Psoas muscle (tissue), 8 donors: ENCODE data around the gene MCTS1. TPM values are rescaled to one million over a fixed set of nuclear protein-coding genes. Genes with fewer than 3 reads are reported as not detected.

Source experiments
- ATAC-seq, 4 donors: fragments of 200-7000 bp; cut with Tn5 transposase; one replicate each; pipeline ENCODE4 v1.9.1; 2020; ENCODE audit warnings: moderate library complexity in 3 of 4, mild to moderate bottlenecking in 2 of 4
- DNase-seq, 2 donors: peaks; one replicate each; pipeline ENCODE4 v3.0.0-alpha.2; 2020
- H3K27ac ChIP-seq: fragments of 200-600 bp; one replicate; pipeline ENCODE4 v1.8.0; 2022
- H3K27me3 ChIP-seq, 3 donors: fragments of 200-600 bp in 1 of 3; one replicate each; pipeline versions ENCODE4 v1.6.1 to v1.8.0; 2013 to 2022; ENCODE audit warnings: low read length in 2 of 3, mild to moderate bottlenecking in 2 of 3, moderate library complexity in 1 of 3; ENCODE audit not compliant: insufficient read depth in 3 of 3
- H3K36me3 ChIP-seq, 2 donors: fragments of 200-600 bp in 1 of 2; one replicate each; pipeline versions ENCODE4 v1.6.1 to v1.8.0; 2013 to 2022; ENCODE audit warnings: low read depth in 1 of 2, mild to moderate bottlenecking in 1 of 2, moderate library complexity in 1 of 2; ENCODE audit not compliant: insufficient read depth in 1 of 2
- H3K4me1 ChIP-seq: fragments of 200-600 bp; one replicate; pipeline ENCODE4 v1.8.0; 2022
- H3K4me3 ChIP-seq: fragments of 200-600 bp; one replicate; pipeline ENCODE4 v1.8.0; 2022; ENCODE audit warnings: mild to moderate bottlenecking
- H3K9me3 ChIP-seq: fragments of 200-600 bp; one replicate; pipeline ENCODE4 v1.8.0; 2022
- WGBS, 3 donors: extraction: QIAGEN DNeasy Blood & Tissue Kit; methylation state at CpG; one replicate each; pipeline versions ENCODE4 v1.1.6 to v1.1.7; 2013; 5-methylcytosine and 5-hydroxymethylcytosine counted together
- intact Hi-C, 2 donors: fragments of 100-400 bp; cut with DNase I; formaldehyde crosslinking; loops; one replicate each; pipeline versions ENCODE4 v1.11.0 to v1.14.2; 2022
- long read RNA-seq, 2 donors: library from polyadenylated mRNA; unstranded; transcript quantifications; one replicate each; pipeline ENCODE4 v2.0.0, GENCODE V29; 2021
- polyA plus RNA-seq, 3 donors: library from polyadenylated mRNA; stranded (reverse); fragments of 200-250 nt; gene quantifications; one replicate each; pipeline ENCODE4 v1.2.3, GENCODE V29; 2013
- total RNA-seq, 4 donors: library from RNA; stranded (reverse); fragmentation: NEBNext Ultra II Directional in 2 of 4; extraction: Animal tissue kit (Norgen Biotek cat#: 25700) in 2 of 4; gene quantifications; one replicate each; pipeline versions ENCODE4 v1.2.1 to v1.2.4, GENCODE V29; 2021 to 2023
- TF ChIP-seq, protein P1 (sequence below): fragments of 200-600 bp; IDR thresholded peaks from one replicate; pipeline ENCODE4 v1.8.0; 2022; ENCODE audit warnings: antibody characterized with exemption
- donor health status: healthy with polysubstance abuse.
- donor health status: DM: no; HTN: no; CAD: no; lungs with moderate emphysema.
- donor health status: Bipolar disorder and iron deficiency.
- donor health status: healthy.
- donor health status: DM: yes; HTN: yes; CAD: no.
- donor health status: DM: no; HTN: no; CAD: no.
- donor health status: DM: no; HTN: no; CAD: no.
- donor health status: DM: yes; HTN: yes; CAD: no.

MCTS1 gene, protein sequence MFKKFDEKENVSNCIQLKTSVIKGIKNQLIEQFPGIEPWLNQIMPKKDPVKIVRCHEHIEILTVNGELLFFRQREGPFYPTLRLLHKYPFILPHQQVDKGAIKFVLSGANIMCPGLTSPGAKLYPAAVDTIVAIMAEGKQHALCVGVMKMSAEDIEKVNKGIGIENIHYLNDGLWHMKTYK
- total RNA-seq (10 to 100 TPM; 23.0 to 34.6 (median 27.7) TPM), polyA plus RNA-seq (10 to 100 TPM; 26.7 to 54.3 (median 29.5) TPM)
- long read RNA-seq, donor 1, transcript MCTS1-202 (6 exons, 1,018 nt) = major isoform, 5 of 7 reads
- long read RNA-seq, donor 1, partial matches to known transcripts = 0 of 7 reads
- long read RNA-seq, donor 1, other reads (novel, unspliced or antisense) = 2 of 7 reads
- long read RNA-seq, donor 2, transcript MCTS1-202 (6 exons, 1,018 nt) = major isoform, 14 of 20 reads
- long read RNA-seq, donor 2, partial matches to known transcripts = 0 of 20 reads
- long read RNA-seq, donor 2, other reads (novel, unspliced or antisense) = 5 of 20 reads

DNA sequence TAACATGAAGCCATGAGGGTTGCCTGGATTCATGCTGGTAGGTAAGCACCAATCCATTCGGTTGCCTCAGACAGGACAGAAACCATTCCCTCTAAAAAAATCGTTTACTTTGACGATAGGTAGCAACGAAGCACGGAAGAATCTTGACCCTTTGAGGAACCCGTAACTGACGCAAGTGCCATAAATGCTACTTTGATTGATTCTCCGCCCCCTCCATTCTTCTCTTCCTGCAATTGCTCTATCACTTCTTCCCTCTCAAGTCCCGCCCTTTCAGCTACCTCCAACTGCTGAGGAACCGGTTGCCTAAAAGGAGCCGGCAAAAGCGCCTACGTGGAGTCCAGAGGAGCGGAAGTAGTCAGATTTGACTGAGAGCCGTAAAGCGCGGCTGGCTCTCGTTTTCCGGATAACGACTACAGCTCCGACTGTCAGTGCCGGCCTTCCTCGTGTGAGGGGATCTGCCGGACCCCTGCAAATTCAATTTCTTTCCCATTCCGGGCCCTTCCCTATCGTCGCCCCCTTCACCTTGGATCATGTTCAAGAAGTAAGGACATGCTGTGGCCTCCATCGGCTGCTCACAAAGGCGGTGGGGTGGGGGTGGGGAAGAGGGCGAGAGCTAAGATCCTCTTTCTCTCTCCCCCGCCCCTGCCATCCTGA is at the start of gene MCTS1:
TSS of gene MCTS1 (plus strand) at position 395 of the 654 bp plus-strand sequence. CDS start at position 531, 136 bp downstream.
- DNase-seq (peak; percentile 77 to 89), ATAC-seq (peak; percentile 89 to 97 (median 96))
- Histone ChIP-seq H3K36me3 (peaks cover 0 to 7% of the 10 kb centered on the region in 2 donors), H3K4me3 (peak within 1 kb of the TSS; percentile 70), H3K27me3 (no peaks in the 10 kb centered on the region), H3K4me1 (no peaks in the 10 kb centered on the region), H3K9me3 (no peaks in the 10 kb centered on the region), H3K27ac (peak within 1 kb of the TSS; percentile 86)
- intact Hi-C loops = loop anchor here (1.0 to 2.0 kb wide), 2 partner anchors 43 kb away; partner anchors contain the start of gene CUL4B (in 1 of the 2)
- TF ChIP-seq, protein P1, sequence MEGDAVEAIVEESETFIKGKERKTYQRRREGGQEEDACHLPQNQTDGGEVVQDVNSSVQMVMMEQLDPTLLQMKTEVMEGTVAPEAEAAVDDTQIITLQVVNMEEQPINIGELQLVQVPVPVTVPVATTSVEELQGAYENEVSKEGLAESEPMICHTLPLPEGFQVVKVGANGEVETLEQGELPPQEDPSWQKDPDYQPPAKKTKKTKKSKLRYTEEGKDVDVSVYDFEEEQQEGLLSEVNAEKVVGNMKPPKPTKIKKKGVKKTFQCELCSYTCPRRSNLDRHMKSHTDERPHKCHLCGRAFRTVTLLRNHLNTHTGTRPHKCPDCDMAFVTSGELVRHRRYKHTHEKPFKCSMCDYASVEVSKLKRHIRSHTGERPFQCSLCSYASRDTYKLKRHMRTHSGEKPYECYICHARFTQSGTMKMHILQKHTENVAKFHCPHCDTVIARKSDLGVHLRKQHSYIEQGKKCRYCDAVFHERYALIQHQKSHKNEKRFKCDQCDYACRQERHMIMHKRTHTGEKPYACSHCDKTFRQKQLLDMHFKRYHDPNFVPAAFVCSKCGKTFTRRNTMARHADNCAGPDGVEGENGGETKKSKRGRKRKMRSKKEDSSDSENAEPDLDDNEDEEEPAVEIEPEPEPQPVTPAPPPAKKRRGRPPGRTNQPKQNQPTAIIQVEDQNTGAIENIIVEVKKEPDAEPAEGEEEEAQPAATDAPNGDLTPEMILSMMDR = no peak
- WGBS, 3 donors = 0 to 31% (median 1%) methylated on average over 25 to 31 of the region's 31 CpGs

DNA sequence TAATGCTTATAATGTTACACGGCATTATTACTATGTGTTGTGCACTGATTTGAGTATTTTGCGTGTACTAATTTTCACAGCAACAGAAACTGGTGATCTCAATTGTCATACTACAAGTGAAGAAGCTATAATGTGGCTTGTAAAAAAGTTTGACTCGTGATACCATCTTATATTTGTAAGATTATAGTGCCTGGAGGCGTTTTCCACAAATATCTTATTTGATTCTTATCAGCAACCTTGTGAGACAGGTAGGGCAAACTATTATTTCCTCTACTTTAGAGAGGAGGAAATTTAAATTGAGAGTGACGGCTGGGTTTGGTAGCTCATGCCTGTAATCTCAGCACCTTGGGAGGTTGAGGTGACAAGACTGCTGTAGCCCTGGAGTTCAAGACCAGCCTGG is 47.6 kb upstream of the MCTS1 start:
- Histone ChIP-seq H3K4me1 (peaks cover 7% of the 10 kb centered on the region), H3K27ac (no peak overlapping the region), H3K9me3 (no peaks in the 10 kb centered on the region), H3K27me3 (no peaks in the 10 kb centered on the region), H3K4me3 (no peak overlapping the region), H3K36me3 (peaks cover 0 to 11% of the 10 kb centered on the region in 2 donors)
- intact Hi-C loops = no loop called here
- TF ChIP-seq, protein P1 = no peak
- ATAC-seq (no peak), DNase-seq (no peak)
- 82 to 95% (median 94%) methylated on average over 5 of the region's 5 CpGs for WGBS, 3 donors

DNA sequence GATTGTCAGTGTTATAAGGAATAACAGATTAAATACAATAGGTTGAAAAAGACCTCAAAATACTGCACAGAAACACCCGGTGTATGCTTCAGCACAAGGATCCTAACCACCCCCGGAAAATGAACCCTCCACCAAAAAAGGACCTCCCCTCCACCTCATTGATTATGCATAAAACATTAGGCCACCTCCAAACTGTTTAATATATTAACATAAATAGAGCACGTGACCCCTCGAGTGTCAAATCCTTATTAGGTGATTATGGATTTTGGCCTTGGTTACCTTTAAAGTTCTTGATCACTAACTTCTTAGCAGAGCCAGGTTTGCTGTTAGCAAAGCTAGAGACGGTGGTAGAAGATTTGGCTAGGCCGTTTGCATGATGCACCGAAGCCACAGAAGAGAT is 44.1 kb upstream of the MCTS1 start:
- H3K4me3 ChIP-seq = peak overlapping the region; percentile 68
- H3K27ac ChIP-seq = peak overlapping the region; percentile 94
- no peaks in the 10 kb centered on the region for H3K27me3 ChIP-seq
- intact Hi-C loops = loop anchor here (2.0 kb wide), 2 partner anchors 45 to 71 kb away; partner anchors contain the start of genes C1GALT1C1 (in 1 of the 2) and MCTS1 (in 1 of the 2)
- peaks cover 15% of the 10 kb centered on the region for H3K4me1 ChIP-seq
- TF ChIP-seq, protein P1 = no peak
- no peaks in the 10 kb centered on the region for H3K9me3 ChIP-seq
- ATAC-seq (no peak), DNase-seq (no peak)
- H3K36me3 ChIP-seq = peaks cover 0 to 11% of the 10 kb centered on the region in 2 donors
- WGBS, 3 donors = 0 to 39% (median 0%) methylated on average over 7 of the region's 7 CpGs

DNA sequence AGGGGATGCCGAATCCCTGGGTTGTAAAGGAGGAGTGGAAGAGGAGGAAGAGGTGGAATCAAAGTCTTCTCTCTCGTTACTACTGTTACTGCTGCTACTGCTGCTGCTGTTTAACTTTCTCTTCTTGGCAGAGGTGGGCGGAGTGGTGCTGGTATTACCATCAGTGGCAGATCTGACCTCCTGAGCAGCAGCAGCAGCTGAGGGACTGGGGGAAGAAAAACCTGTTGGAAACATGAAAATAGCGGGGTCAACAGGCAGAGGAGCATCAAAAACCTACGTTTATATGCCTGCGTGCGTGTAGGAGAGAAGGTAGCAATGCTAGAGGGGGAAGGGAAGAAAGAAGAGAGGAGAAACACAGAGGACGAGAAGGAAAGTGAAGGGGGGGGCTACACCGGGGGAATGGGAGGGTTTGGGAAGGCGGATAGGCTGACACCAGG is 43.5 kb upstream of the MCTS1 start:
- DNase-seq (no peak), ATAC-seq (peak in 3 of 4 donors; percentile 29 to 72 (median 53))
- H3K4me1 ChIP-seq = peaks cover 15% of the 10 kb centered on the region
- TF ChIP-seq, protein P1 = no peak
- WGBS, 3 donors = 0 to 24% (median 0%) methylated on average over 7 to 10 of the region's 10 CpGs
- no peaks in the 10 kb centered on the region for H3K9me3 ChIP-seq
- H3K4me3 ChIP-seq = peak overlapping the region; percentile 68
- peak overlapping the region; percentile 94 for H3K27ac ChIP-seq
- peaks cover 0 to 9% of the 10 kb centered on the region in 2 donors for H3K36me3 ChIP-seq
- H3K27me3 ChIP-seq = no peaks in the 10 kb centered on the region
- intact Hi-C loops = loop anchor here (2.0 kb wide), 2 partner anchors 44 to 70 kb away; partner anchors contain the start of genes C1GALT1C1 (in 1 of the 2) and MCTS1 (in 1 of the 2)
